OCI-LY1 (cell line): ENCODE data around the gene AOAH.

Experiments used
- H2AFZ ChIP-seq: fragments of 200-600 bp; sonication (generic), shearing (Covaris generic); 2 replicates; pipeline ENCODE4 v1.6.0; 2014; ENCODE audit warnings: antibody characterized with exemption, mild to moderate bottlenecking, low read length
- H3F3A ChIP-seq: fragments of 200-600 bp; sonication (generic), shearing (Covaris generic); 2 replicates; pipeline ENCODE4 v1.6.0; 2014; ENCODE audit warnings: mild to moderate bottlenecking, antibody characterized with exemption, low read length, moderate library complexity; ENCODE audit not compliant: insufficient read depth
- H3K27ac ChIP-seq: fragments of 200-600 bp; sonication (generic); 2 replicates; pipeline ENCODE4 v1.5.1; 2014; ENCODE audit warnings: low read length, mixed run types, mild to moderate bottlenecking, low read depth; ENCODE audit not compliant: poor library complexity, severe bottlenecking
- H3K27me3 ChIP-seq: fragments of 200-600 bp; sonication (generic); 2 replicates; pipeline ENCODE4 v1.6.0; 2014; ENCODE audit warnings: antibody characterized with exemption, mild to moderate bottlenecking, low read length, moderate library complexity; ENCODE audit not compliant: insufficient read depth
- H3K36me3 ChIP-seq: fragments of 200-600 bp; sonication (generic); 2 replicates; pipeline ENCODE4 v1.6.1; 2014; ENCODE audit warnings: mild to moderate bottlenecking, antibody characterized with exemption, low read length, moderate library complexity, mixed read lengths; ENCODE audit not compliant: insufficient read depth
- H3K4me1 ChIP-seq: fragments of 200-600 bp; sonication (generic); 2 replicates; pipeline ENCODE4 v1.5.1; 2014; ENCODE audit warnings: mild to moderate bottlenecking, low read length, moderate library complexity; ENCODE audit not compliant: insufficient read depth, severe bottlenecking
- H3K4me2 ChIP-seq: fragments of 200-600 bp; sonication (generic), shearing (Covaris generic); 2 replicates; pipeline ENCODE4 v1.6.1; 2014; ENCODE audit warnings: low read length
- H3K4me3 ChIP-seq: fragments of 200-600 bp; sonication (generic); 2 replicates; pipeline ENCODE4 v1.5.1; 2014; ENCODE audit warnings: low read length, low read depth, mild to moderate bottlenecking, mixed read lengths; ENCODE audit not compliant: poor library complexity, severe bottlenecking
- H3K79me2 ChIP-seq: fragments of 200-600 bp; shearing (Covaris generic); 2 replicates; pipeline ENCODE4 v1.6.1; 2016; ENCODE audit warnings: mixed run types, low read length, mixed read lengths; ENCODE audit not compliant: insufficient read depth
- H3K9ac ChIP-seq: fragments of 200-600 bp; sonication (generic), shearing (Covaris generic); 2 replicates; pipeline ENCODE4 v1.6.1; 2014; ENCODE audit warnings: mild to moderate bottlenecking, low read length, mixed read lengths
- H3K9me2 ChIP-seq: fragments of 200-600 bp; sonication (generic), shearing (Covaris generic); 2 replicates; pipeline ENCODE4 v1.6.1; 2014; ENCODE audit warnings: low read depth, mild to moderate bottlenecking, low read length, mixed read lengths
- H3K9me3 ChIP-seq: fragments of 200-600 bp; shearing (Covaris generic); 2 replicates; pipeline ENCODE4 v1.6.1; 2014; ENCODE audit warnings: low read length, mixed read lengths
- H4K20me1 ChIP-seq: fragments of 200-600 bp; sonication (generic), shearing (Covaris generic); 2 replicates; pipeline ENCODE4 v1.6.0; 2016; ENCODE audit warnings: mild to moderate bottlenecking, low read length; ENCODE audit not compliant: insufficient read depth
- EZH2 ChIP-seq: fragments of 200-600 bp; sonication (generic), shearing (Covaris generic); IDR thresholded peaks from 2 replicates; pipeline ENCODE4 v1.8.0; 2017; ENCODE audit warnings: borderline replicate concordance, mixed run types, mild to moderate bottlenecking, antibody characterized with exemption, low read length, moderate library complexity, mixed read lengths
- TF ChIP-seq, protein P1 (sequence below): fragments of 200-600 bp; sonication (generic), shearing (Covaris generic); IDR thresholded peaks from 2 replicates; pipeline ENCODE4 v1.5.1; 2017; ENCODE audit warnings: mild to moderate bottlenecking, antibody characterized with exemption, low read length, moderate library complexity, mixed read lengths

Gene AOAH

DNA sequence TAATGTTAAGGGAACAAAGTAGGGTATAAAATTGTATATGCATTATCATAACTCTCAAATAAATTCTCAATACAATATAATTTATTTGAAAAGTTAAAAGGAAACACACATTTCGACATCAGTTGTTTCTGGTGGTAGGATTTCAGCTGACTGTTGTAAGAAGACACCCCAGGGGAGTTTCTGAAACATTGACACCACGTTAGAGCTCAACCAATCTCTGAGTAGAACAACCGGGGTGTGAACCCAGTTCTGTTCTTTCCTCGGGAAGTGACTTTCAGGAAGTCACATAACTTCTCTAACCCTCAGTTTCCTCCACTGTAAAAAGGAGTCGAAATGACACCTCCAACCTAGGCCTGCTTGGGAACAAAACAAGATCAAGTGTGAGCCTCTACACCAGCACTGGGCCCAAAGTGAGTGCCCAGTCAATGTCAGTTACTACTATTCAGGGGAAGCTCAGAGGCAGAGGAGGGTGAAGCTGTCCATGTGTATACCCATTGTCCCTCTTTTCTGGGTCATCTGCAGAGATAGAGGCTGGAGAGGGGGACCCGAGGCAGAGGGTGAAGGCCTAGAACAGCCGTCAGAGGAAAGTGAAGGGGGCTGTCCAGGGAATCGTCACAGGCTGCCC, 67.1 kb downstream of the AOAH start:
- H3F3A ChIP-seq: no peaks in the 10 kb centered on the region
- no peak overlapping the region for H3K4me3 ChIP-seq
- no peaks in the 10 kb centered on the region for H3K79me2 ChIP-seq
- H3K4me2 ChIP-seq: no peak overlapping the region
- no peaks in the 10 kb centered on the region; the same call in 1 of the 2 replicates for H3K27me3 ChIP-seq
- H2AFZ ChIP-seq: no peak overlapping the region
- TF ChIP-seq, protein P1, sequence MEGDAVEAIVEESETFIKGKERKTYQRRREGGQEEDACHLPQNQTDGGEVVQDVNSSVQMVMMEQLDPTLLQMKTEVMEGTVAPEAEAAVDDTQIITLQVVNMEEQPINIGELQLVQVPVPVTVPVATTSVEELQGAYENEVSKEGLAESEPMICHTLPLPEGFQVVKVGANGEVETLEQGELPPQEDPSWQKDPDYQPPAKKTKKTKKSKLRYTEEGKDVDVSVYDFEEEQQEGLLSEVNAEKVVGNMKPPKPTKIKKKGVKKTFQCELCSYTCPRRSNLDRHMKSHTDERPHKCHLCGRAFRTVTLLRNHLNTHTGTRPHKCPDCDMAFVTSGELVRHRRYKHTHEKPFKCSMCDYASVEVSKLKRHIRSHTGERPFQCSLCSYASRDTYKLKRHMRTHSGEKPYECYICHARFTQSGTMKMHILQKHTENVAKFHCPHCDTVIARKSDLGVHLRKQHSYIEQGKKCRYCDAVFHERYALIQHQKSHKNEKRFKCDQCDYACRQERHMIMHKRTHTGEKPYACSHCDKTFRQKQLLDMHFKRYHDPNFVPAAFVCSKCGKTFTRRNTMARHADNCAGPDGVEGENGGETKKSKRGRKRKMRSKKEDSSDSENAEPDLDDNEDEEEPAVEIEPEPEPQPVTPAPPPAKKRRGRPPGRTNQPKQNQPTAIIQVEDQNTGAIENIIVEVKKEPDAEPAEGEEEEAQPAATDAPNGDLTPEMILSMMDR: no peak
- no peak for TF ChIP-seq EZH2
- H3K9me3 ChIP-seq: no peaks in the 10 kb centered on the region
- no peak overlapping the region for H3K27ac ChIP-seq
- H3K4me1 ChIP-seq: no peaks in the 10 kb centered on the region
- H4K20me1 ChIP-seq: no peaks in the 10 kb centered on the region
- no peaks in the 10 kb centered on the region for H3K36me3 ChIP-seq
- H3K9me2 ChIP-seq: no peaks in the 10 kb centered on the region
- no peak overlapping the region for H3K9ac ChIP-seq

DNA sequence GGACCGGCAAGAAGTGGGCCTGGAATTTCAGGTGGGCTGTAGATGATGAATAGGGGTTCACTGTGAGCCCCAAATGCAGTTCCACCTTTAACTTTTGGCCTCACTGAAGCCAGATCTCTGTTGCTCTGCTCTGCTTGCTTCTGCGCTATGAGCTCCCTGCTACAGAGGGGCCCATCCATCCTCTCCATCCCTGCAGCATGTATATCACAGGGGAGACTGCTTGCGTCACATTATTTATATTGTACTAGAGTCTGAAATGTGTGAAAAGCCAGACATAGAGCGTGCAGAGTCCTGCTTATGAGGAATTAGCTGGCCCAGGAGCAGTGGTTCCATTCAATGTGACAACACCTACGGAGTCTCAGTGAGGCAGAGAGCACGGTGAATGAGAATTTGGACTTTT, 69.9 kb downstream of the AOAH start:
- H3K9ac ChIP-seq: no peak overlapping the region

DNA sequence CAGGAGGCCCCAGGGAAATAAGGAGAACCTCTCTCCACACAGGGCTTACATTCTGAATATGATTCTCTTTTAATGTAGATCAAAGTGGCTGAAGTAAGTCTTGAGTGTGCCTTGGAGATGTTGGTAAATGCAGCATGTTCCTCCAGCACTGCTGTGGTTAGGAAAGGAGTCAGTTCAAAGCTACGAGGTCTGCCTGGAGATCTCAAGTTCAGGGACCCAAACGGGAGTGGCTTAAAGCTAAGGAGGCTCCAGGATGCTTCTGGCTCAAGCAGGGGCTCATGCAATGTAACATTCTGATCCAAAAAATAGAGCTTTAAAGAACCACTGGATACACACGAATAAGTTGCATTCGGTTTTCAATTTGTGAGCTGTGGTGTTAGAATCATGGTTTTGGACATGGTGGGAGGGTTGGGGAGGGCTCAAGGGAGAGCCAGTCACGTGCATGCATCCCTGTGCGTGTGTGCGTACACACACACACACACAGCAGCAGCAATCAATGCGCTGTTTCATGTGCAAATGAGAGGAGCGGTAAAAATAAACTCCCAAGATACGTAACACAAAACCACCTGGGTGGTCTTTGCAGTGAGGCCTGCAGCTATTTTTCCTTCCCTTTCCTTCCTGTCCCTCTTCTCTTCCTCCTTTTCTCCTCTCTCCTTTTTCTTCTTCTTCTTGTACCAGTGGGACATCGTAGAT, 70.5 kb downstream of the AOAH start:
- no peaks in the 10 kb centered on the region for H3K9me2 ChIP-seq
- no peaks in the 10 kb centered on the region for H3K36me3 ChIP-seq
- no peaks in the 10 kb centered on the region for H3K9me3 ChIP-seq
- H3K4me1 ChIP-seq: no peaks in the 10 kb centered on the region
- TF ChIP-seq, protein P1: no peak
- TF ChIP-seq EZH2: no peak
- H3F3A ChIP-seq: no peaks in the 10 kb centered on the region
- no peaks in the 10 kb centered on the region for H4K20me1 ChIP-seq
- H3K4me2 ChIP-seq: no peak overlapping the region
- no peak overlapping the region for H2AFZ ChIP-seq
- H3K27ac ChIP-seq: no peak overlapping the region
- H3K27me3 ChIP-seq: no peaks in the 10 kb centered on the region; the same call in 1 of the 2 replicates
- H3K9ac ChIP-seq: no peak overlapping the region
- H3K79me2 ChIP-seq: no peaks in the 10 kb centered on the region
- no peak overlapping the region for H3K4me3 ChIP-seq

More for the DNA sequence above, 69.9 kb downstream of the AOAH start:
- H3K4me3 ChIP-seq: no peak overlapping the region
- H3K4me1 ChIP-seq: no peaks in the 10 kb centered on the region
- no peaks in the 10 kb centered on the region for H3F3A ChIP-seq
- no peak for TF ChIP-seq EZH2
- no peak overlapping the region for H3K4me2 ChIP-seq
- no peaks in the 10 kb centered on the region for H3K9me3 ChIP-seq
- no peaks in the 10 kb centered on the region; the same call in 1 of the 2 replicates for H3K27me3 ChIP-seq
- no peaks in the 10 kb centered on the region for H3K36me3 ChIP-seq
- H3K79me2 ChIP-seq: no peaks in the 10 kb centered on the region
- H3K9me2 ChIP-seq: no peaks in the 10 kb centered on the region
- no peaks in the 10 kb centered on the region for H4K20me1 ChIP-seq
- H3K27ac ChIP-seq: no peak overlapping the region
- no peak overlapping the region for H2AFZ ChIP-seq
